HepG2 (cell line): ENCODE results near the gene CHDH. TPM values are rescaled to one million over a fixed set of nuclear protein-coding genes. Genes with fewer than 3 reads are reported as not detected.

Experiments
- GATAD1 ChIP-seq: IDR thresholded peaks from 2 replicates; pipeline ENCODE4 v1.6.1; 2016; ENCODE audit warnings: missing genetic modification reagents, missing compliant biosample characterization
- KDM2A ChIP-seq: sonication (generic); formaldehyde crosslinking; IDR thresholded peaks from 2 replicates; pipeline ENCODE4 v1.4.0; 2020; ENCODE audit warnings: low read depth, missing genetic modification reagents, borderline replicate concordance
- PAF1 ChIP-seq: IDR thresholded peaks from 2 replicates; pipeline ENCODE4 v1.6.1; 2016; ENCODE audit warnings: missing genetic modification reagents, missing compliant biosample characterization
- POLR2A ChIP-seq, 2 experiments: IDR thresholded peaks; 2 replicates each; pipeline ENCODE4 v1.6.1; 2011; ENCODE audit warnings: low read depth in 2 of 2, low read length in 2 of 2, mild to moderate bottlenecking in 1 of 2, moderate library complexity in 1 of 2; ENCODE audit not compliant: insufficient read depth in 1 of 2
- PTBP1 ChIP-seq: fragments of 200-400 bp; formaldehyde crosslinking; IDR thresholded peaks from 2 replicates; pipeline ENCODE4 v1.6.1; 2018; ENCODE audit warnings: low read length, low read depth; ENCODE audit not compliant: poor library complexity, severe bottlenecking
- RARA ChIP-seq: IDR thresholded peaks from 2 replicates; pipeline ENCODE4 v1.6.1; 2016; ENCODE audit warnings: missing genetic modification reagents, missing compliant biosample characterization
- RXRB ChIP-seq: IDR thresholded peaks from 2 replicates; pipeline ENCODE4 v1.6.1; 2016; ENCODE audit warnings: borderline replicate concordance, missing genetic modification reagents, missing compliant biosample characterization
- ZNF124 ChIP-seq: sonication (generic); formaldehyde crosslinking; IDR thresholded peaks from 2 replicates; pipeline ENCODE4 v1.4.0; 2020; ENCODE audit warnings: missing genetic modification reagents
- ZNF251 ChIP-seq: sonication (generic); formaldehyde crosslinking; IDR thresholded peaks from 2 replicates; pipeline ENCODE4 v1.9.0; 2021; ENCODE audit warnings: mild to moderate bottlenecking, missing genetic modification reagents
- ZNF292 ChIP-seq: sonication (generic); formaldehyde crosslinking; IDR thresholded peaks from 2 replicates; pipeline ENCODE4 v1.8.1; 2022; ENCODE audit warnings: mild to moderate bottlenecking, low read depth, missing genetic modification reagents, borderline replicate concordance
- ZNF572 ChIP-seq: sonication (generic); formaldehyde crosslinking; IDR thresholded peaks from 2 replicates; pipeline ENCODE4 v1.5.1; 2020; ENCODE audit warnings: mild to moderate bottlenecking, missing genetic modification reagents
- ZNF776 ChIP-seq: sonication (generic); formaldehyde crosslinking; IDR thresholded peaks from 2 replicates; pipeline ENCODE4 v1.4.0; 2020; ENCODE audit warnings: mild to moderate bottlenecking, missing genetic modification reagents
- polyA plus RNA-seq, 8 experiments: library from polyadenylated mRNA; depleted of rRNA in 3 of 8; stranded (reverse) in 7 of 8; unstranded in 1 of 8; fragments of >200 nt; fragmentation: Illumina TruSeq in 4 of 8; extraction: Trizol in 4 of 8; gene quantifications; 2 replicates each; pipeline versions ENCODE4 v1.2.1 to v1.2.3, GENCODE V29; 2011 to 2016; ENCODE audit warnings: low read depth in 4 of 8, missing spikeins in 1 of 8, mixed read lengths in 1 of 8; ENCODE audit not compliant: insufficient read depth in 1 of 8
- total RNA-seq, 5 experiments: library from RNA; depleted of rRNA; stranded (reverse); fragments of >200 nt; fragmentation: Illumina TruSeq; extraction: Trizol; gene quantifications; 2 replicates each; pipeline ENCODE4 v1.2.3, GENCODE V29; 2016; ENCODE audit warnings: low read depth in 1 of 5
- TF ChIP-seq, protein P1 (sequence below): sonication (generic); formaldehyde crosslinking; IDR thresholded peaks from 2 replicates; pipeline ENCODE4 v1.9.0; 2021; ENCODE audit warnings: mild to moderate bottlenecking, missing genetic modification reagents
- TF ChIP-seq, protein P2 (sequence below): sonication (generic); formaldehyde crosslinking; IDR thresholded peaks from 2 replicates; pipeline ENCODE4 v1.4.0; 2020; ENCODE audit warnings: missing genetic modification reagents
- TF ChIP-seq, protein P3 (sequence below): sonication (generic); formaldehyde crosslinking; IDR thresholded peaks from 2 replicates; pipeline ENCODE4 v1.4.0; 2020; ENCODE audit warnings: mild to moderate bottlenecking, missing genetic modification reagents
- TF ChIP-seq, protein P4 (sequence below): sonication (generic); formaldehyde crosslinking; IDR thresholded peaks from 2 replicates; pipeline ENCODE4 v1.8.0; 2022; ENCODE audit warnings: missing genetic modification reagents, low read depth, mild to moderate bottlenecking, borderline replicate concordance

CHDH gene
- total and polyA plus RNA-seq, 2 of the 13 experiments (the other 11 are each of a cell fraction or from before 2014, with no cell fraction given), result 28.1 to 48.9 TPM

DNA sequence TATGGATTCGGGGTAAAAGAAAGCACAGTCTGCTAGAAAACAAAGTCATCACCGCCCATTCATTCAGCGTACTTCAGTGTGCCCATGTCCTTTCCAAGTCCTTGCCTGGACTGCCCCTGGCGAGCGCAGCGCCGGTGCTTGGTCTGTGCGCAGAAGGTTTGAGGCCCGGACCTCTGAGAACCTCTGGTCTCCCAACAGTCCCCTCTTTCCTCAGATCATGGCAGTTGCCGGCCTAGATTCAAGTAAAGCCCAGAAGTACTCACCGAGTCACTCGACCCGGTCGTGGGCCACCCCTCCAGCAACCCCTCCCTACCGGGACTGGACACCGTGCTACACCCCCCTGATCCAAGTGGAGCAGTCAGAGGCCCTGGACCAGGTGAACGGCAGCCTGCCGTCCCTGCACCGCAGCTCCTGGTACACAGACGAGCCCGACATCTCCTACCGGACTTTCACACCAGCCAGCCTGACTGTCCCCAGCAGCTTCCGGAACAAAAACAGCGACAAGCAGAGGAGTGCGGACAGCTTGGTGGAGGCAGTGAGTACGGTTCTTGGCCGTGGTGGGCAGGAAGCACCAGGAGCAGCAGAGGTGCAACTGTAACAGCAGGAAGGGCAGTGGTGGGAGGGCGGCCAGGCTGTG is 36.3 kb downstream of the CHDH start (continued):
- TF ChIP-seq, protein P1, sequence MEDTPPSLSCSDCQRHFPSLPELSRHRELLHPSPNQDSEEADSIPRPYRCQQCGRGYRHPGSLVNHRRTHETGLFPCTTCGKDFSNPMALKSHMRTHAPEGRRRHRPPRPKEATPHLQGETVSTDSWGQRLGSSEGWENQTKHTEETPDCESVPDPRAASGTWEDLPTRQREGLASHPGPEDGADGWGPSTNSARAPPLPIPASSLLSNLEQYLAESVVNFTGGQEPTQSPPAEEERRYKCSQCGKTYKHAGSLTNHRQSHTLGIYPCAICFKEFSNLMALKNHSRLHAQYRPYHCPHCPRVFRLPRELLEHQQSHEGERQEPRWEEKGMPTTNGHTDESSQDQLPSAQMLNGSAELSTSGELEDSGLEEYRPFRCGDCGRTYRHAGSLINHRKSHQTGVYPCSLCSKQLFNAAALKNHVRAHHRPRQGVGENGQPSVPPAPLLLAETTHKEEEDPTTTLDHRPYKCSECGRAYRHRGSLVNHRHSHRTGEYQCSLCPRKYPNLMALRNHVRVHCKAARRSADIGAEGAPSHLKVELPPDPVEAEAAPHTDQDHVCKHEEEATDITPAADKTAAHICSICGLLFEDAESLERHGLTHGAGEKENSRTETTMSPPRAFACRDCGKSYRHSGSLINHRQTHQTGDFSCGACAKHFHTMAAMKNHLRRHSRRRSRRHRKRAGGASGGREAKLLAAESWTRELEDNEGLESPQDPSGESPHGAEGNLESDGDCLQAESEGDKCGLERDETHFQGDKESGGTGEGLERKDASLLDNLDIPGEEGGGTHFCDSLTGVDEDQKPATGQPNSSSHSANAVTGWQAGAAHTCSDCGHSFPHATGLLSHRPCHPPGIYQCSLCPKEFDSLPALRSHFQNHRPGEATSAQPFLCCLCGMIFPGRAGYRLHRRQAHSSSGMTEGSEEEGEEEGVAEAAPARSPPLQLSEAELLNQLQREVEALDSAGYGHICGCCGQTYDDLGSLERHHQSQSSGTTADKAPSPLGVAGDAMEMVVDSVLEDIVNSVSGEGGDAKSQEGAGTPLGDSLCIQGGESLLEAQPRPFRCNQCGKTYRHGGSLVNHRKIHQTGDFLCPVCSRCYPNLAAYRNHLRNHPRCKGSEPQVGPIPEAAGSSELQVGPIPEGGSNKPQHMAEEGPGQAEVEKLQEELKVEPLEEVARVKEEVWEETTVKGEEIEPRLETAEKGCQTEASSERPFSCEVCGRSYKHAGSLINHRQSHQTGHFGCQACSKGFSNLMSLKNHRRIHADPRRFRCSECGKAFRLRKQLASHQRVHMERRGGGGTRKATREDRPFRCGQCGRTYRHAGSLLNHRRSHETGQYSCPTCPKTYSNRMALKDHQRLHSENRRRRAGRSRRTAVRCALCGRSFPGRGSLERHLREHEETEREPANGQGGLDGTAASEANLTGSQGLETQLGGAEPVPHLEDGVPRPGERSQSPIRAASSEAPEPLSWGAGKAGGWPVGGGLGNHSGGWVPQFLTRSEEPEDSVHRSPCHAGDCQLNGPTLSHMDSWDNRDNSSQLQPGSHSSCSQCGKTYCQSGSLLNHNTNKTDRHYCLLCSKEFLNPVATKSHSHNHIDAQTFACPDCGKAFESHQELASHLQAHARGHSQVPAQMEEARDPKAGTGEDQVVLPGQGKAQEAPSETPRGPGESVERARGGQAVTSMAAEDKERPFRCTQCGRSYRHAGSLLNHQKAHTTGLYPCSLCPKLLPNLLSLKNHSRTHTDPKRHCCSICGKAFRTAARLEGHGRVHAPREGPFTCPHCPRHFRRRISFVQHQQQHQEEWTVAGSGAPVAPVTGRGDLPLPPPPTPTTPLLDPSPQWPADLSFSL (CRISPR knock-in tag), result no peak
- no peak for TF ChIP-seq ZNF124 (CRISPR knock-in tag)
- peak; percentile 81; the same call in 1 of the 2 replicates for TF ChIP-seq PAF1 (CRISPR knock-in tag)
- TF ChIP-seq ZNF776 (CRISPR knock-in tag), result 0 out of 2 replicates have a peak, but pooled peaks have one; percentile 22
- TF ChIP-seq, protein P2, sequence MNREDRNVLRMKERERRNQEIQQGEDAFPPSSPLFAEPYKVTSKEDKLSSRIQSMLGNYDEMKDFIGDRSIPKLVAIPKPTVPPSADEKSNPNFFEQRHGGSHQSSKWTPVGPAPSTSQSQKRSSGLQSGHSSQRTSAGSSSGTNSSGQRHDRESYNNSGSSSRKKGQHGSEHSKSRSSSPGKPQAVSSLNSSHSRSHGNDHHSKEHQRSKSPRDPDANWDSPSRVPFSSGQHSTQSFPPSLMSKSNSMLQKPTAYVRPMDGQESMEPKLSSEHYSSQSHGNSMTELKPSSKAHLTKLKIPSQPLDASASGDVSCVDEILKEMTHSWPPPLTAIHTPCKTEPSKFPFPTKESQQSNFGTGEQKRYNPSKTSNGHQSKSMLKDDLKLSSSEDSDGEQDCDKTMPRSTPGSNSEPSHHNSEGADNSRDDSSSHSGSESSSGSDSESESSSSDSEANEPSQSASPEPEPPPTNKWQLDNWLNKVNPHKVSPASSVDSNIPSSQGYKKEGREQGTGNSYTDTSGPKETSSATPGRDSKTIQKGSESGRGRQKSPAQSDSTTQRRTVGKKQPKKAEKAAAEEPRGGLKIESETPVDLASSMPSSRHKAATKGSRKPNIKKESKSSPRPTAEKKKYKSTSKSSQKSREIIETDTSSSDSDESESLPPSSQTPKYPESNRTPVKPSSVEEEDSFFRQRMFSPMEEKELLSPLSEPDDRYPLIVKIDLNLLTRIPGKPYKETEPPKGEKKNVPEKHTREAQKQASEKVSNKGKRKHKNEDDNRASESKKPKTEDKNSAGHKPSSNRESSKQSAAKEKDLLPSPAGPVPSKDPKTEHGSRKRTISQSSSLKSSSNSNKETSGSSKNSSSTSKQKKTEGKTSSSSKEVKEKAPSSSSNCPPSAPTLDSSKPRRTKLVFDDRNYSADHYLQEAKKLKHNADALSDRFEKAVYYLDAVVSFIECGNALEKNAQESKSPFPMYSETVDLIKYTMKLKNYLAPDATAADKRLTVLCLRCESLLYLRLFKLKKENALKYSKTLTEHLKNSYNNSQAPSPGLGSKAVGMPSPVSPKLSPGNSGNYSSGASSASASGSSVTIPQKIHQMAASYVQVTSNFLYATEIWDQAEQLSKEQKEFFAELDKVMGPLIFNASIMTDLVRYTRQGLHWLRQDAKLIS (CRISPR knock-in tag), result no peak
- TF ChIP-seq PTBP1, result no peak
- TF ChIP-seq, protein P3, sequence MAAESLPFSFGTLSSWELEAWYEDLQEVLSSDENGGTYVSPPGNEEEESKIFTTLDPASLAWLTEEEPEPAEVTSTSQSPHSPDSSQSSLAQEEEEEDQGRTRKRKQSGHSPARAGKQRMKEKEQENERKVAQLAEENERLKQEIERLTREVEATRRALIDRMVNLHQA (CRISPR knock-in tag), result no peak
- no peak for TF ChIP-seq ZNF572 (CRISPR knock-in tag)
- peak; percentile 22; the same call in 1 of the 2 replicates for TF ChIP-seq KDM2A (CRISPR knock-in tag)
- TF ChIP-seq POLR2A (IDR thresholded peaks at IDR 0.05; ENCODE audit: insufficient read depth in 1 of 2, low read depth in 2 of 2, low read length in 2 of 2), result peak in 1 of 2 experiments; percentile 38; a peak in 2 of 4 replicates
- no peak for TF ChIP-seq ZNF292
- no peak for TF ChIP-seq GATAD1
- TF ChIP-seq, protein P4, sequence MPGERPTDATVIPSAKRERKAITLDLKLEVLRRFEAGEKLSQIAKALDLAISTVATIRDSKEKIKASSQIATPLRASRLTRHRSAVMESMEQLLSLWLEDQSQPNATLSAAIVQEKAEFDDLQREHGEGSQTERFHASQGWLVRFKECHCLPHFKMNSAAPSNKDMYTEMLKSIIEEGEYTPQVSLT, result no peak
- no peak for TF ChIP-seq RARA (CRISPR knock-in tag)
- no peak for TF ChIP-seq ZNF251 (CRISPR knock-in tag)
- no peak for TF ChIP-seq RXRB (CRISPR knock-in tag)
